Amniotic stem cell (primary cell): ENCODE results near the gene HBQ1.
"Not testable (repeated sequence)": the region's sequence is repeated elsewhere in the genome, so short reads cannot be mapped to it uniquely, and the experiment has no call there.

ENCODE experiments used
- DNase-seq: peaks from one replicate; lab custom pipeline; 2025; lab: John Stamatoyannopoulos, UW

HBQ1 gene

GRCh38 chr16:160691-161190 is 19.5 kb upstream of the HBQ1 start:
- DNase-seq = no peak

- no peak for DNase-seq
Measured at GRCh38 chr16:162271-162991, 17.8 kb upstream of the HBQ1 start.

GRCh38 chr16:163139-163538 is 17.1 kb upstream of the HBQ1 start:
- DNase-seq = not testable (repeated sequence)

- DNase-seq = not testable (repeated sequence)
Measured at GRCh38 chr16:163696-164095, 16.6 kb upstream of the HBQ1 start.

GRCh38 chr16:164134-164823 is 16.0 kb upstream of the HBQ1 start:
- DNase-seq = not testable (repeated sequence)

- DNase-seq = no peak
Measured at GRCh38 chr16:164827-165538, 15.3 kb upstream of the HBQ1 start.

GRCh38 chr16:165539-166374 is 14.5 kb upstream of the HBQ1 start, which contains the start of gene HBM:
Gene HBM, plus strand, starts transcription at chr16:165978. Its CDS starts 20 bp downstream, at chr16:165998.
- no peak for DNase-seq

GRCh38 chr16:166375-167121 is 13.7 kb upstream of the HBQ1 start:
- no peak for DNase-seq

GRCh38 chr16:167122-167690 is 13.1 kb upstream of the HBQ1 start:
- no peak for DNase-seq

- DNase-seq = no peak
Measured at GRCh38 chr16:168424-168823, 11.8 kb upstream of the HBQ1 start.

GRCh38 chr16:169014-169413 is 11.2 kb upstream of the HBQ1 start:
- no peak for DNase-seq

GRCh38 chr16:170088-170507 is 10.2 kb upstream of the HBQ1 start:
- not testable (repeated sequence) for DNase-seq

GRCh38 chr16:170788-171187 is 9.5 kb upstream of the HBQ1 start:
- DNase-seq = no peak

GRCh38 chr16:172374-172941 is 7.8 kb upstream of the HBQ1 start, which contains the start of gene HBA2:
Gene HBA2, plus strand, starts transcription at chr16:172876. Its CDS starts 37 bp downstream, at chr16:172913.
- DNase-seq = not testable (repeated sequence)

GRCh38 chr16:173211-173854 is 6.9 kb upstream of the HBQ1 start:
- not testable (repeated sequence) for DNase-seq

GRCh38 chr16:173928-174769 is 6.1 kb upstream of the HBQ1 start:
- DNase-seq = not testable (repeated sequence)

GRCh38 chr16:175011-175949 is 5.0 kb upstream of the HBQ1 start:
- DNase-seq = no peak
